ENCODE results near the gene TMEM26.

The TMEM26 gene

GRCh38 chr10:61452655-61453641 lies at the start of gene TMEM26:
Gene TMEM26 (minus strand): TSS chr10:61453381. CDS start chr10:61453081, 300 bp downstream.
- no peak within 1 kb of the TSS for H3K9ac ChIP-seq
- H3K4me1 ChIP-seq: no peaks in the 10 kb centered on the region
- H3K27me3 ChIP-seq: no peaks in the 10 kb centered on the region
- no peak within 1 kb of the TSS for H3K27ac ChIP-seq
- no peak within 1 kb of the TSS for H3K4me3 ChIP-seq
- H3K36me3 ChIP-seq: no peaks in the 10 kb centered on the region
- no peak within 1 kb of the TSS for H3K4me2 ChIP-seq
- no peak for TF ChIP-seq Cebpa-rat (IDR thresholded peaks at IDR 0.05)
- peaks cover 14% of the 10 kb centered on the region for H3K9me3 ChIP-seq
- H4K20me1 ChIP-seq: no peaks in the 10 kb centered on the region

DNA sequence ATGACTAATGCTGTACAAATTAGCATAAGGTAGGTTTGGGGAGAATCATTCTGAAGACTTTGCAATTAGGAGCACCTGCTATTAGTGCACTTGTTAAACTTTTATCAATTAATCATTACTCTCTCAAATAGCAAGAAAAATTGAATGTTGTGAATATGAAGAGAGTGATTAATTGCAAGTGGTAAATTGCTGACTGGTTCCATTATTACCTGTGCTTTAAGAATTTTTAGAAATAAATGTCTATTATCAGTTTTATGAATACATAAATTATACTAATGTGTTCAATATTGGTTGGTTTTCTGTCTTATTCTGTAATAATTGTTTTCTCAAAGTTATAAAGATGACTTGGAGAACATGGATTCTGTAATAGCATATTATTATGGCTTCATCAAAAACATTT lies 47.3 kb upstream of the TMEM26 start:
- no peaks in the 10 kb centered on the region for H3K27me3 ChIP-seq
- H3K9me3 ChIP-seq: no peaks in the 10 kb centered on the region
- no peak for TF ChIP-seq Cebpa-rat (IDR thresholded peaks at IDR 0.05)
- H3K4me1 ChIP-seq: no peaks in the 10 kb centered on the region
- H3K27ac ChIP-seq: no peak overlapping the region
- no peaks in the 10 kb centered on the region for H3K36me3 ChIP-seq
- H4K20me1 ChIP-seq: no peaks in the 10 kb centered on the region
- H3K4me3 ChIP-seq: no peak overlapping the region
- no peak overlapping the region for H3K4me2 ChIP-seq
- no peak overlapping the region for H3K9ac ChIP-seq

- H3K4me2 ChIP-seq: no peak overlapping the region
- no peak overlapping the region for H3K4me3 ChIP-seq
- H3K27me3 ChIP-seq: no peaks in the 10 kb centered on the region
- no peaks in the 10 kb centered on the region for H3K4me1 ChIP-seq
- H3K27ac ChIP-seq: no peak overlapping the region
- no peak overlapping the region for H3K9ac ChIP-seq
- H3K36me3 ChIP-seq: no peaks in the 10 kb centered on the region
- TF ChIP-seq Cebpa-rat (IDR thresholded peaks at IDR 0.05): no peak
- H3K9me3 ChIP-seq: peaks cover 4% of the 10 kb centered on the region; the same call in 1 of the 2 replicates
- no peaks in the 10 kb centered on the region for H4K20me1 ChIP-seq
Measured at GRCh38 chr10:61492364-61492995, 39.3 kb upstream of the TMEM26 start.

DNA sequence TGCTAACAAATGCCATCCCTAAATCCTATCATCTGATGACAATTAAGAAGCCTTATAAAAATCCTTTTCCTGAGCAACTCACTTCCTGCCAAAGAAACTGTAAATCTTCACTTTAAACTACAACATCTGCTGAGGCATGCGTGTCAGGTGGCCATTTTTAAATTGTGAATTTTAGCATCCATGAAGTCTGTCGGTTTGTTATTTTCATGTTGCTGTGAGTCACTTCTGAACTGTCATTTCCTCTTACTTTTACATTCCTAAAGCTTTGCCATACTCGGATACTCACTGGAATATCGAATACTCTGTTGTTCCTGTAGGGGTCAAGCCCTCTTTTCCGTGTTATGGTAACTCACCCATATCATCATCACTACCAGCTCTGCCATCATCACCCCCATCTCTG lies 34.3 kb upstream of the TMEM26 start:
- no peaks in the 10 kb centered on the region for H3K4me1 ChIP-seq
- H3K36me3 ChIP-seq: no peaks in the 10 kb centered on the region
- no peaks in the 10 kb centered on the region for H4K20me1 ChIP-seq
- no peaks in the 10 kb centered on the region for H3K27me3 ChIP-seq
- H3K9ac ChIP-seq: no peak overlapping the region
- no peak overlapping the region for H3K4me3 ChIP-seq
- H3K27ac ChIP-seq: no peak overlapping the region
- H3K4me2 ChIP-seq: no peak overlapping the region
- no peaks in the 10 kb centered on the region for H3K9me3 ChIP-seq
- TF ChIP-seq Cebpa-rat (IDR thresholded peaks at IDR 0.05): no peak

- H3K4me1 ChIP-seq: no peaks in the 10 kb centered on the region
- no peak for TF ChIP-seq Cebpa-rat (IDR thresholded peaks at IDR 0.05)
- H3K9ac ChIP-seq: no peak overlapping the region
- H3K4me2 ChIP-seq: no peak overlapping the region
- H3K9me3 ChIP-seq: no peaks in the 10 kb centered on the region
- H3K27me3 ChIP-seq: no peaks in the 10 kb centered on the region
- no peaks in the 10 kb centered on the region for H4K20me1 ChIP-seq
- no peaks in the 10 kb centered on the region for H3K36me3 ChIP-seq
- H3K4me3 ChIP-seq: no peak overlapping the region
- no peak overlapping the region for H3K27ac ChIP-seq
Measured at GRCh38 chr10:61486738-61487396, 33.7 kb upstream of the TMEM26 start.

DNA sequence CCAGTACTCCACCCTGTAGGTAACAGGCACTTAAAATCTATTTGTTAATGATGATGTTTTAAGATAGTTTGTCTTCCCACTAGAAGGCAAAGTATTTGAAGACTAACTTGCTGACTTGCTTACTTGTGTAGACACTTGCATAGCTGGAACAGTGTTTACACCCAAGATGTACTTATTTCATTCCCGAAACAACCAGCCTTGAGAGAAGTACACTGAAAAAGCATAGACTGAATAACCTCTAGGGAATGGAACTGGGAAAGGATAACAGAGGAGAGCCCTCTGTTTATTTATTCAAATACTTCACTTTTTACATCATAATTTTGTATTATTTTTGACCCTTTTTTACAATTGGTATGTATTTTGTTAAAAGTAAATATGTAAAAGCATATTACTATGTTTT lies 33.1 kb upstream of the TMEM26 start:
- no peaks in the 10 kb centered on the region for H3K27me3 ChIP-seq
- no peaks in the 10 kb centered on the region for H3K9me3 ChIP-seq
- H3K9ac ChIP-seq: no peak overlapping the region
- H3K4me1 ChIP-seq: no peaks in the 10 kb centered on the region
- no peaks in the 10 kb centered on the region for H4K20me1 ChIP-seq
- H3K4me3 ChIP-seq: no peak overlapping the region
- no peak overlapping the region for H3K4me2 ChIP-seq
- H3K36me3 ChIP-seq: no peaks in the 10 kb centered on the region
- no peak for TF ChIP-seq Cebpa-rat (IDR thresholded peaks at IDR 0.05)
- no peak overlapping the region for H3K27ac ChIP-seq

- H3K27ac ChIP-seq: no peak overlapping the region
- H3K36me3 ChIP-seq: no peaks in the 10 kb centered on the region
- H3K4me3 ChIP-seq: no peak overlapping the region
- H4K20me1 ChIP-seq: no peaks in the 10 kb centered on the region
- H3K4me1 ChIP-seq: no peaks in the 10 kb centered on the region
- TF ChIP-seq Cebpa-rat (IDR thresholded peaks at IDR 0.05): no peak
- H3K4me2 ChIP-seq: no peak overlapping the region
- no peaks in the 10 kb centered on the region for H3K27me3 ChIP-seq
- no peak overlapping the region for H3K9ac ChIP-seq
- H3K9me3 ChIP-seq: no peaks in the 10 kb centered on the region
Measured at GRCh38 chr10:61481597-61481996, 28.4 kb upstream of the TMEM26 start.

DNA sequence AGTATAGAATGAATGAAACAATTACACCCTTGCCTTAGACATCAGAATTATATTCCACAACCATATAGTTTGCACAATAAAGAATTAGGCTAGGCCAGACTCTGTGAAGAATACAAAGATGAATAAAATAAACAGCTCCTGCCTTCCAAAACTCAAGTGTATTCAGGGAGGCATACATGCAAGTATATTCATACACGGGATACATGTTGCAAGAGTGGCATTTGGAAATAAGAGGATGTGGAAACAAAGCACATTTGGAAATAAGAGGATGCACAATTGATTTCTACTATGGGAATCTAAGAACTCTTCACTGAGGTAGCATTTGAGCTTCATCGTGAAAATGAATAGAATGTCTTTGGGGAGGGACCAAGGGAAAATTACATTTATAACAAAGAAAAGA lies 27.0 kb upstream of the TMEM26 start:
- H4K20me1 ChIP-seq: no peaks in the 10 kb centered on the region
- H3K27ac ChIP-seq: no peak overlapping the region
- H3K4me3 ChIP-seq: no peak overlapping the region
- H3K4me2 ChIP-seq: no peak overlapping the region
- no peaks in the 10 kb centered on the region for H3K36me3 ChIP-seq
- no peaks in the 10 kb centered on the region for H3K9me3 ChIP-seq
- no peaks in the 10 kb centered on the region for H3K27me3 ChIP-seq
- no peaks in the 10 kb centered on the region for H3K4me1 ChIP-seq
- TF ChIP-seq Cebpa-rat (IDR thresholded peaks at IDR 0.05): no peak
- no peak overlapping the region for H3K9ac ChIP-seq

DNA sequence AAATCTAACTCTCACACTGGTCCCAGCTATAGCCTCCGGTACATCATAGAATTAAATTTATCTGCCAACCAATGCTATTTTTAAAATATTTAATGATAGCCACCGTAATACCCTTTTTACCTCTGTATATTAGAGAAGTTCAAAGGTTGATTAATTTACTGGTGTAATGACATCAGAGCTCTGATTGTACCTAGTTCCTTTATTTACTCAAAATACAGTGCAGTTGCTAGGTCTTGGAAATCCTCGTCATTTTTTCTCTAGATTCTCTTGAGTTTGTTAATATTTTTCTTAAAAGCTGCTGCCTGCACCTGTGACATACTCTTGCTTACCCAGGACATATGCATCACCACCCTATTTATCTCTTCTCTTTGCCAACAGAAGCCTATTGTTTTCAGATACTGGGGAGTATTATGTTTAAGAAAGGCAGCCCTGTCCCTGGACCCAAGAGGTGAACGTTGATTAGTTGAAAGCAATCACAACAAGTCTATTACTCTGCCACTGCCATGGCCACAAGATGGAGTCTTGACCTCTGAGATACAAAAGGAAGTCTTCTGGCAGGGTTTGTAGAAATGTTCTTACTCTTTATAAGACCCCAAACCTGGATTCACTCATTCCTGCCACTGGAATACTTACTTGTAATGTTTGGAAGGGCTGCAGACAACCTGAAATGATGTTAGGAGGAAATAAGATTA lies 25.6 kb upstream of the TMEM26 start:
- no peak overlapping the region for H3K27ac ChIP-seq
- no peak overlapping the region for H3K4me3 ChIP-seq
- H3K27me3 ChIP-seq: no peaks in the 10 kb centered on the region
- no peaks in the 10 kb centered on the region for H3K36me3 ChIP-seq
- no peaks in the 10 kb centered on the region for H4K20me1 ChIP-seq
- H3K9ac ChIP-seq: no peak overlapping the region
- no peaks in the 10 kb centered on the region for H3K4me1 ChIP-seq
- TF ChIP-seq Cebpa-rat (IDR thresholded peaks at IDR 0.05): no peak
- H3K4me2 ChIP-seq: no peak overlapping the region
- H3K9me3 ChIP-seq: no peaks in the 10 kb centered on the region
